Erythroblast (primary cell): ENCODE measurements around the gene SLC24A1.

Source experiments
- DNase-seq, 2 experiments: peaks; one replicate each; lab custom pipeline; 2025; lab: John Stamatoyannopoulos, UW
- GATA1 ChIP-seq: IDR thresholded peaks from 2 replicates; pipeline ENCODE4 v1.6.1; 2011; ENCODE audit warnings: low read depth, mild to moderate bottlenecking, control low read depth, low read length, moderate library complexity
- POLR2A ChIP-seq: IDR thresholded peaks from 2 replicates; pipeline ENCODE4 v1.6.1; 2011; ENCODE audit warnings: mild to moderate bottlenecking, low read length

SLC24A1 gene

DNA sequence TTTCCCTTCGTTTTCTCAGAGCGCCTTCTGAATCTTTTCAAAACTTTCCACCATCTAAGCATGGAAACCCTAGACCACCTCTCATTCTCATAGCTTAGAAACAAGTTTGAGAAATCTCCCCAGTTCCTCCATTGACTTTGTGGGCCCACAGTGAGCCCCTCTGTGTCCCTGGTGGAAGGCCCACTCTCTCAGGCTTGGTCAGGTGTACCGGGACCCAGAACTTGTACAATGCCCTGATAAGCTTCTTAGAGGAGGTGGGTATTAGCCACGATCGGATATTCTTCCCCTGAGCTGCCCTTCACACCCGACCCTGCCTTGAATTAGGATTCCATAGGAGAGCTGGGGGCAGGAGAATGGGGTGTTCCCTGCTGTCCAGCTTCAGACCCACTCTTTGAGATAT is at the start of gene SLC24A1:
Gene SLC24A1, plus strand, starts transcription at position 301 of the 400 bp plus-strand sequence. CDS start 2,143 bp downstream, outside the sequence.
- no peak for DNase-seq
- TF ChIP-seq GATA1 = no peak
- no peak for TF ChIP-seq POLR2A

DNA sequence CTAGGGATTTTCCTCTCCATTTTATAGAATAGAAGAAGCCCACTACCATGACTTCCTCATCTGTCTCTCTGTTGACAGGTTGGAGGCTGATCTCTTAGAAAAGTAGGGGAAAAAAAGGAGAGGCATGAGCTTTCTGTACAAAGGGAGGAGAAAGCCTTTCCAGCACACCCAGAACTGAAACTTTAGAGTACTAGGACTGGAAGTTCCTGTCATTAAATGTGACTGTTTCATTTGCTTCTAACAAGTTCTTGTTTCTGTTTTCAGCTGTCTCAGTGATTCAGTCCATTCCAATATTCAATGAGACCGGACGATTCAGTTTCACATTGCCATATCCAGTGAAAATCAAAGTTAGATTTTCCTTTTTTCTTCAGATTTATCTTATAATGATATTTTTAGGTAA is 49.8 kb upstream of the SLC24A1 start:
- DNase-seq = no peak
- TF ChIP-seq GATA1 = no peak
- no peak for TF ChIP-seq POLR2A

DNA sequence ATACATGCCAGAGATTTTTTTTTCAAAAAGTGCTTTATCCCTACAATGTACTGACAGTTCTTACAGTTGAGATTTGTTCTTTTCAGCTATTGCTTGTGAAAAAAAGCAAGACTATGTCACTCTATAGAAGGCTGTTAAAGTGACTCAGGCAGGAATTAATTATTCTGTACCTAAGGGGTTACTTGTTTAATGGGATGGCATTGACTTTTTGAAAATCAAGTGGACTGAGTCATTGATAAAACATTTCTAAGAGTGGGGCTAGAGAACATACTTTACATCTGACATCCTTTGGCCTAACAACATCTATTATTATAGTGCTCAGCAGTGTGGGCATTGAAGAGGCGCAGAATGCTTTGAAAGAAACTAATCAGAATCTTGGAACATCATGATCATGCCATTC is 45.1 kb upstream of the SLC24A1 start:
- TF ChIP-seq POLR2A (no peak), GATA1 (no peak)
- no peak for DNase-seq

DNA sequence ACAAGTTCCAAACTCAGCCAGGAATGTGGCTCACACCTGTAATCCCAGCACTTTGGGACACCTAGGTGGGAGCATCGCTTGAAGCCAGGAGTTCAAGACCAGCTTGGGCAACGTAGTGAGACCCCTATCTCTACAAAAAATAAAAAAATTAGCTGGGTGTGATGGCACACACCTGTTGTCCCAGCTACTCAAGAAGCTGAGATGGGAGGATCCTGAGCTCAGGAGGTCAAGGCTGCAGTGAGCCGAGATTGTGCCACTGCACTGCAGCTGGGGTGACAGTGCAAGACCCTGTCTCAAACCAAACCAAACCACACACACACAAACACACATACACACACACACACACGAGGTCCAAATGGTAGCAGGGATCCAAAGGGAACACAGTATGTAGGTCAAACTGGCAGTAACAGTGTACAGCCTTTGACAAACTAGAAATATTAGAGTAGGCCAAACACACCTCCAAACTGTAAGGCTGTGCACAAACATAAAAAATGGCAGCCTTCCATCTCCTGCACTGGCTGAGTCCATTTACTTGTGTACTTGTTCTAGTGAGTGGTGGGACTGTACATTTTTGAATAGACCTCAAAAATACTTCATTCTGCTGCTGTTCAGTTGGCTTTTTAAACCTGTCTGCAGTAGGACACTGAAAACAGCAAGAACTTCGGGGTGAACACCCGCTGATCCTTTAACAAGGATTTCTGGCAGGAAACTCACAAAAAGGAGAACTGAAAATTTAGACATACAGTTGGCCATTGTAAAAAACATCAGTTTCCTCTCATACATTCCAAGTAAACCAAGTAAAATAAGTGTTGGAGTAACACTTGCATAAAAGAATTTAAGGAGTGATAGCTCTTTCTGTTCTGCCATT is 44.4 kb upstream of the SLC24A1 start:
- no peak for DNase-seq
- TF ChIP-seq POLR2A (no peak), GATA1 (no peak)

DNA sequence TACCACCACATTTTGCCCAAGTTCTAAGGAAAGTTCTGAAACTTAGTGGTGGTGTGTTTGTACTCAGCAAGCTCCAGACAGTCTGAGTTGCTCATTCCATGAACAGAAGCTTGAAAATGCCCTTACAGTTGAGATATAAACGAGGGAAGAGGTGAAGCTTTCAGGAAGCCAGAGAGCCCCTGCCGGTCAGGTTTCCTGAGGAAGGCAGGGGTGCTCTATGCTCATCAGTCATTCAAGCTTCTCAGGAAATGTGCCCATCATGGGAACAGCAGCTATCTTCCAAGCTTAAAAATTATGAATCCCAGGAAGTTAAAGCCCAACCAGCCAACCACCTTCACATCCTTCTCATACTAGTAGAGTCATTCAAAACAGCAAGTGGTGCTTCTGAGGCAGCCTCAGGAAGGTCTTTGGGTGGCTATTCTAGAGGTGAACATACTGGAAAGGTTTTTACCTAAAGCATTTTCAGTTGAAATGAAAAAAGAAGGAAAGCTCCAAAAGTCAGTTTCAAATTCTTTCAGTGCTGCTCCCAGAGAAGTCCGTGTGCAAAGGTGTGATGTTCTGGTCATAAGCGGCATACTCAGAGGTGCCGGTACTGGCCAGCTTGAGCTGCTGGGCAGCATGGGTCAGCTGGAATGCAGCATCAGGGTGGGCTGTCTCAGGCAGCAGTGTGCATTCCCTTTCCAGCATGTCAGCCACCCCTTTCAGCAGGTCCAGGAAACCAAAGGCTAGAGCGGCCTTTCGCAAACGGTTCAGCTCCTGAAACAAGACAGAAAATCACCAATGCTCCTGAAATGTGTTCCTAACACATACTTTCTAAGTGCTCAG is 42.6 kb upstream of the SLC24A1 start:
- DNase-seq = no peak
- TF ChIP-seq POLR2A (no peak), GATA1 (no peak)

DNA sequence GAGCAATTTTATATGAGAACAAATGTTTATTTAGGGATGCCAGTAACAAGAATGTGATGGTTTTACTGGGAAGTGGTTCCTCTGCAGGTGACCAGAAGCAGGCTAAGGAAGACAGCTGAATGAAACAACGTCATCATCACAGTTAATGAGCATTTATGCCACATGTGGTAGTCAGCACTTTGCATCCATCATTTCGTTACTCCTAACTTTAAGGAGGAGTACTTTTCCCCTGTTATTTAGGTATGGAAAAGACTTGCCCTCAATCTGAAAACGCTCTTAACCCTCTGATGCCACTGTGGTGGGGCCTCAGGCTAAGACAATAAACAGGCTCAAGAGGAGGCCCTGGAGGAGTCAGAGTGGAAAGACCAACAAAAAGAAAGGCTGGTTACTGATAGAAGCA is 42.0 kb upstream of the SLC24A1 start:
- no peak for TF ChIP-seq POLR2A
- no peak for TF ChIP-seq GATA1
- DNase-seq = no peak

DNA sequence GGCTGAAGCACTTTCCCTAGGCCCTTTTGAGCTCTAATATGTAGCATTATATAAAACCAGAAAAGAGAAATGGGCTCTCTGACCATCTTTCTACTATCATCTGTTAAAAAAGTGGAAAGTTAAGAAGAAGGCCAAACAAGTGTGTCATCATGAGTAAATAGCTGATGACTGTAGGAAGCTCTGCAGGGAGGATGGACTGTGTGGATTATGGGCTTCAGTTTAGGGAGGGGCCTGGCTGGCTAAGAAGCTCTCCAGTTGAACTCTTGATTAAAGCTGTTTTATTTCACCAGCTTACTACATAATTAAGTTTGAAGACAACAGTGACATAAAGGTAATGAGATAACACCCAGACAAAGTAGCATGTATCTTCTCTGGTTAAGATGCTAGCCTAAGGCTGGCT is 41.5 kb upstream of the SLC24A1 start:
- TF ChIP-seq GATA1 (no peak), POLR2A (no peak)
- DNase-seq = no peak

DNA sequence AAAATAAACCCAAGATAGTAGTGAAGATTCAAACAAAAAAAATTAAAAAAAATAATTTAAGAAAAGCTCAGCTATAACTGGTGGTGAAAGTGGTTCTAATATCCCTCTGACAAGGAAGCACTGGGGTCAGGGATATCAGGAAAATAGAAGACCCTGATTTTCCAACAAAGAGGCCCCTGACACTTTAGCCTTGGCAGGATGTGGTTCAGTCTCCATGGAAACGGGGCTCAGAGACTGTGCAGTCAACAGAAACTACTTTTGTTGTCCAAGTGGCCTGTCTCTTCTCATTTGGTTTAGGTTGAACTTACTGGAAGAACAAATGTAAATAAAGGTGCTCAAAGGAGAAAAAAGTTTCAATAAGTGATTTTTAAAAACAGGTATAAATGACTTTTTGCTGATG is 38.0 kb upstream of the SLC24A1 start:
- no peak for TF ChIP-seq GATA1
- no peak for TF ChIP-seq POLR2A
- no peak for DNase-seq

DNA sequence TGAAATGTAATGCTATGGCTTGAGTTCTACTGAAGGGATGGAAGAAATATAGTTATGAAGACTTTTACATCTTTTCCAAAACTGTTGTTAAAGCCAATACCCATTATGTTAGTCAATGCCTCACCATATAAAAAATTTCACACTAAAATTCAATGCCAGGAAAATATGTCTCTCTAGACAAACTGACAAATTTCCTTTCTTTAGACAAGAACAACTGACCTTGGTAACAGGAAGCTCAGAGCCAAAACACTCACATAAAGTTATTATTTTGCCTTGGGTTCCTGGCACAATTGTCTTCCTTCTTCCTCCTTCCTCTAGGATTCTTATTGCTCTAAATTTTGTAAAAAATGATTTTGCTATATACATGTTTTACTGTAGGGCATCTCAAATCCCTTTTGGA is 37.5 kb upstream of the SLC24A1 start:
- TF ChIP-seq GATA1 (no peak), POLR2A (no peak)
- no peak for DNase-seq

DNA sequence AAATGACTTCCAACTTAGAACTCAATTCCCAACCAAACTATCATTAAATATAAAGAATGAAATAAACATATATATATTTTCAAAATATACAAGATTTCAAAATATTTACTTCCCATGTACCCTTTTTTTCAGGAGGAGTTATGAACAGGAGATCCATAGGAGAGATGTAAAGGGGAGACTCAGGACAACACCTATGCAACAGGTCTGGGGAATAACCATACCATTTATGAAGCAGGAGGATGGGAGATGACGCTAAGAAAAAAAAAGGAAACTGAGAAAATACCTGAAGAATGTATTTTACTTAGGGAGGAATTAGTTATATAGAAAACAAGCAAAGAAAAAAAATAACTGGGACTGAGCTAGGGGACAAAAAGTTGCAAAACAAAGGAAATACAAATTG is 34.6 kb upstream of the SLC24A1 start:
- no peak for TF ChIP-seq GATA1
- no peak for TF ChIP-seq POLR2A
- no peak for DNase-seq

DNA sequence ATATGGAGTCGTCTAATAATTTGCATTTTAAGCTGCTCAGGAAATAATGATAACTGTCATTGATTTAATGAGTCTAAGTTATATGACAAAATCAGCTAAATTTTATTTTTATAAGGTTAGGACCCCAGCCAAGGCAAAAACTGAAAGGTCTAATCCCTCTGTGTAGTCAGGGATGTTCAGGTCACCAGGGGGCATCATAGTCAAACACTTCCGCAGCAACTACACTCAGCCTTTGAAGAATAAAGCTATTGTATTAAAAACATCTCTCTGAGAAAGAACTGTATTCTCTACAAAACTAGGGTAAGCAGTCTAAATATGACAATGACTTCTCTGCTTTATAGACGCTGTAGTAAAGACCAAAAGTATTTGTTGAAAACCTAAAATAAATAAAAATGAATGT is 25.8 kb upstream of the SLC24A1 start:
- DNase-seq = peak; percentile 13 to 51
- TF ChIP-seq POLR2A (no peak), GATA1 (no peak)

DNA sequence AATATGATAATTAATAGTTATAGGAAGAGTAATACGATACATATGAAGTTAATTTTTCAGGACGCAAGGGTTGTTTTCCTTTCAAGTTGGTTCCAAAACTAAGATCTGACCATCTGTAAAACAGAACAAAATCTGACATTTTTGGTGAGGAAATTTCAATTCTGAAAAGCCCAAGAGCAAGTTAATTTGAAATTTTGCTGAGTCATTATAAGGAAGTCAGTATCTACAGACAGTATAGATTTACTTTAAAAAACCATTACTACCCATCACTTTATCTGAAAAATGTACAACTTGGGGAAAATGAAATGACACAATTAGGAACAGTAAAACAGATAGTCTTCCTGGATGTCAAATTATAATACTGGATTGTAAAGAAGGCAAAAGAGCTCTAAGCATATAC is 23.3 kb upstream of the SLC24A1 start:
- DNase-seq = no peak
- no peak for TF ChIP-seq GATA1
- no peak for TF ChIP-seq POLR2A

DNA sequence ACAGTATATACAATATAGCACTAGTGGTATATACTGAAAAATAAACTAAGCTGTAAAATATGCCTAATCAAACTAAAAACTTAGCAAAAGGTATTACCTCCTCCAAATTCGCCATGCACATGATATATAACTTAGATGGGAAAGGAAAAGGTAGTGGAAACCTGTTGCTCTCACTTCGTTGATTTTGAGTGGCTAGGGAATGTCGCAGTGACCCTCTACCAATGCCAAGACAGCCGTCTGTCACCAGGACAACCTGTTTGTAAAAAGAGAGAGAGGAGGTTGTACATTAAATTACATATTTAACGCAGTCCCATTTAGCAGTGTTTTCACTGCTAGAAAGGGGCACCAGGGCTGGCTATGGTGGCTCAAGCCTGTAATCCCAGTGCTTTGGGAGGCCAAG is 22.1 kb upstream of the SLC24A1 start:
- TF ChIP-seq POLR2A (no peak), GATA1 (no peak)
- DNase-seq = no peak

DNA sequence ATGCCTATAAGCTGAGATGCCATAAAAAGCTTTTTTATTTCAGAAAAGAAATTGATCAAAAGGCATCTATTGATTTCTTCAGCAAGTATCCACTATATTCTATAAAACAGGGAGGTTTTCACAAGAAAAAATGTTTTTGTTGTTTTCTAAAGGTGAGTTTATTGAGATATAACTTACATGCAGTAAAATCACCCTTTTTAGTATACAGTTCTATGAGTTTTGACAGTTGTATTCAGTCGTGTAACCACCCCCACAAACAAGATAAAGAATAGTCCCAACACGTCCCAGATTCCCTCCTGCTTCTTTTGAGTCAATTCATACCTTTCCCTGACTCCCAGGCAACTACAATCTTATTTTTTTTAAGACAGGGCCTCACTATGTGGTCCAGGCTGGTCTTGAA is 18.6 kb upstream of the SLC24A1 start:
- TF ChIP-seq POLR2A (no peak), GATA1 (no peak)
- DNase-seq = no peak
